ENCODE results near the gene MKKS. TPM values are rescaled to one million over a fixed set of nuclear protein-coding genes. Genes with fewer than 3 reads are reported as not detected.

MKKS gene
- total RNA-seq, 1 experiment from 2014 or later: 20.9 TPM

DNA sequence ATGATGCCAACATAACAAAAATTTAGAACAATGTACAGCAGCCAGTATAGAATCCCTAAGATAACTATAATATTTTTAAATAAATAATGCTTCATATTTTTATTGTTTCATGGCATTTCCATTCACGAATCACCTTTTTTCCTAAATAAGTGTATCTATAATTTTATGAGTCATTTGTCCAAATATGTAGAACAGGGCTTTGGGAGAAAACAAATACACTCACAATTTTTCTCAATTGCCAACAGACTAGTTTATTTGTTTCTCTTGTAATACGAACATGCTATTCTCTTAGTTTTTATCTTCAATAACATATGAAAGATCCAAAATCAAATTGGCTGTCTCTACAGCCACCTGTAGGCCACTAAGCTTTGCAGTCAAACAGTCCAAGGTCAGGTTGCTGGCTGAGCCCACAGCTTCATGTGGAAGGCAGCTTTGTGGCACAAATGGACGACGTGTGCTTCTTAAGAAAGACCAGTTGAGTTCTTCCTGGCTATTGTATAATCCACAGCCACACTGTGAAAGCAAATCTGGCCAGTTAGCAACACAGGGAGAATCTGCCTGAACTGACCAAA is 29.0 kb downstream of the MKKS start (continued):
- TF ChIP-seq, protein P1, sequence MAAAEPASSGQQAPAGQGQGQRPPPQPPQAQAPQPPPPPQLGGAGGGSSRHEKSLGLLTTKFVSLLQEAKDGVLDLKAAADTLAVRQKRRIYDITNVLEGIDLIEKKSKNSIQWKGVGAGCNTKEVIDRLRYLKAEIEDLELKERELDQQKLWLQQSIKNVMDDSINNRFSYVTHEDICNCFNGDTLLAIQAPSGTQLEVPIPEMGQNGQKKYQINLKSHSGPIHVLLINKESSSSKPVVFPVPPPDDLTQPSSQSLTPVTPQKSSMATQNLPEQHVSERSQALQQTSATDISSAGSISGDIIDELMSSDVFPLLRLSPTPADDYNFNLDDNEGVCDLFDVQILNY (CRISPR knock-in tag; IDR thresholded peaks at IDR 0.05): no peak
- TF ChIP-seq SOX15 (CRISPR knock-in tag; IDR thresholded peaks at IDR 0.05): no peak
- TF ChIP-seq, protein P2, sequence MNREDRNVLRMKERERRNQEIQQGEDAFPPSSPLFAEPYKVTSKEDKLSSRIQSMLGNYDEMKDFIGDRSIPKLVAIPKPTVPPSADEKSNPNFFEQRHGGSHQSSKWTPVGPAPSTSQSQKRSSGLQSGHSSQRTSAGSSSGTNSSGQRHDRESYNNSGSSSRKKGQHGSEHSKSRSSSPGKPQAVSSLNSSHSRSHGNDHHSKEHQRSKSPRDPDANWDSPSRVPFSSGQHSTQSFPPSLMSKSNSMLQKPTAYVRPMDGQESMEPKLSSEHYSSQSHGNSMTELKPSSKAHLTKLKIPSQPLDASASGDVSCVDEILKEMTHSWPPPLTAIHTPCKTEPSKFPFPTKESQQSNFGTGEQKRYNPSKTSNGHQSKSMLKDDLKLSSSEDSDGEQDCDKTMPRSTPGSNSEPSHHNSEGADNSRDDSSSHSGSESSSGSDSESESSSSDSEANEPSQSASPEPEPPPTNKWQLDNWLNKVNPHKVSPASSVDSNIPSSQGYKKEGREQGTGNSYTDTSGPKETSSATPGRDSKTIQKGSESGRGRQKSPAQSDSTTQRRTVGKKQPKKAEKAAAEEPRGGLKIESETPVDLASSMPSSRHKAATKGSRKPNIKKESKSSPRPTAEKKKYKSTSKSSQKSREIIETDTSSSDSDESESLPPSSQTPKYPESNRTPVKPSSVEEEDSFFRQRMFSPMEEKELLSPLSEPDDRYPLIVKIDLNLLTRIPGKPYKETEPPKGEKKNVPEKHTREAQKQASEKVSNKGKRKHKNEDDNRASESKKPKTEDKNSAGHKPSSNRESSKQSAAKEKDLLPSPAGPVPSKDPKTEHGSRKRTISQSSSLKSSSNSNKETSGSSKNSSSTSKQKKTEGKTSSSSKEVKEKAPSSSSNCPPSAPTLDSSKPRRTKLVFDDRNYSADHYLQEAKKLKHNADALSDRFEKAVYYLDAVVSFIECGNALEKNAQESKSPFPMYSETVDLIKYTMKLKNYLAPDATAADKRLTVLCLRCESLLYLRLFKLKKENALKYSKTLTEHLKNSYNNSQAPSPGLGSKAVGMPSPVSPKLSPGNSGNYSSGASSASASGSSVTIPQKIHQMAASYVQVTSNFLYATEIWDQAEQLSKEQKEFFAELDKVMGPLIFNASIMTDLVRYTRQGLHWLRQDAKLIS (CRISPR knock-in tag; IDR thresholded peaks at IDR 0.05; ENCODE audit: borderline replicate concordance): no peak

DNA sequence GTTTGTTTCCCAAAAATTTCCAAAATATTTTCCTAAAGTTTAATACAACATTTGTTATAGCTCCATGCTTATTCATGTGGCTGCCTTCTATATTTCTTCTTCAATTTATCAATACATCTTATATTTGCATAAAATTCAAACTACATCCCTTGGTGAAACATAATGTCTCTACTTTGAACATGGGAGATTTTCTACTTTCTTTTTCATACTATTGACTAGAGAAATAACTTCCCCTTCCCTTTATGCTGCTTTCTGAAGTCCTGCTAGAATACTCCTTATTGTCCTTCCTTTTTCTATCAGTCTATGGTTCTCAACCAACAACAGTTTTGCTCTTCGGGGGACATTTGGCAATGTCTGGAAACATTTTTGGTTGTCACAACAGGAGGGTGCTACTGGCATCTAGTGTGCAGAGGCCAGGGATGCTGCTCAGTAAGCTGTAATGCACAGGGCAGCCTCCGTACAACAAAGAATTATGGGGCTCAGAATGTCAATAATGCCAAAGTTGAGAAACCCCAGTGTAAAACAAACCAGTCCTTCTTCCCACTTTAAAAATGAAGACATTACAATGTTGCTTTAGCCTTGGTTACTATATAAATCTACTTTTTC is 29.9 kb downstream of the MKKS start:
- no peaks in the 10 kb centered on the region for H3K9me3 Mint-ChIP-seq
- H3K36me3 Mint-ChIP-seq: peaks cover 4% of the 10 kb centered on the region; the same call in 1 of the 2 replicates
- no peak overlapping the region for H3K4me3 Mint-ChIP-seq
- H3K27ac Mint-ChIP-seq: no peak overlapping the region
- ATAC-seq: no peak
- POLR2A ChIA-PET: no interaction called here
- CTCF ChIA-PET: interaction anchor here (0.6 to 1.3 kb wide), 2 partner anchors 133 to 687 kb away, joined by 3 read pairs; no protein-coding TSS in a partner anchor
- no peak for DNase-seq (ENCODE audit: low spot score)
- TF ChIP-seq, protein P3, sequence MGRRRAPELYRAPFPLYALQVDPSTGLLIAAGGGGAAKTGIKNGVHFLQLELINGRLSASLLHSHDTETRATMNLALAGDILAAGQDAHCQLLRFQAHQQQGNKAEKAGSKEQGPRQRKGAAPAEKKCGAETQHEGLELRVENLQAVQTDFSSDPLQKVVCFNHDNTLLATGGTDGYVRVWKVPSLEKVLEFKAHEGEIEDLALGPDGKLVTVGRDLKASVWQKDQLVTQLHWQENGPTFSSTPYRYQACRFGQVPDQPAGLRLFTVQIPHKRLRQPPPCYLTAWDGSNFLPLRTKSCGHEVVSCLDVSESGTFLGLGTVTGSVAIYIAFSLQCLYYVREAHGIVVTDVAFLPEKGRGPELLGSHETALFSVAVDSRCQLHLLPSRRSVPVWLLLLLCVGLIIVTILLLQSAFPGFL (CRISPR knock-in tag; IDR thresholded peaks at IDR 0.05; ENCODE audit: borderline replicate concordance): no peak
- no peaks in the 10 kb centered on the region for H3K4me1 Mint-ChIP-seq
- no peaks in the 10 kb centered on the region for H3K27me3 Mint-ChIP-seq (ENCODE audit: low read depth)

DNA sequence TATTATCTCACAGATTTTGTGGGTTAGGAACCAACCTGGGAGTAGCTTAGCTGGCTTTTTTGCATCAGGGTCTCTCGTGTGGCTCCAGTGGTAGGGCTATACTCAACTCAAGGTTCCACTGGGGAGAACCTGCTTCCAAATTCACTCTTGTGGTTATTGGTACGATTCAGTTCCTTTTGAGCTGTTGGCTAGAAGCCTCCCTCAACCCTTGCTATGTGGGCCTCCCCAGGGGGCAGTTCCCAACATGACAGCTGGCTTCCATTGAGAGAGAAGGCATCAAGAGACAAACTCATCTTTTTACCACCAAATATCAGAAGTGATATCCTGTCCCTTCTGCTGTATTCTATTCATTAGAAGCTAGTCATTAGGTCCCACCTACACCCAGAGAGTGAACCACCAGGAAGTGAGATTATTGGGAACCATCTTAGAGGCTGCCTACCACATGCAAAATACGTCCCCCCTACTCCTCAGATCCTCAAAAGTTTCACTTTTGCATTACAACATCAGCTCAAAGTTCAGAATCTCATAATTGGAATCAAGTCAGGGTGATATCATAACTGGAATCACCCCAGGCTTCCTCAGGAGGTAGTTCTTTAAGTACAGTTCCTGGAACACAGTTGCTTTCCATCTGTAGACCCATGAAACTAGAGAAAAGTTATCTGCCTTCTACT is 30.9 kb downstream of the MKKS start:
- ATAC-seq: no peak
- POLR2A ChIA-PET: no interaction called here

More for the DNA sequence above, 30.9 kb downstream of the MKKS start:
- H3K4me1 Mint-ChIP-seq: no peaks in the 10 kb centered on the region
- no peaks in the 10 kb centered on the region for H3K9me3 Mint-ChIP-seq
- no peak overlapping the region for H3K27ac Mint-ChIP-seq
- DNase-seq (ENCODE audit: low spot score): no peak
- peaks cover 4% of the 10 kb centered on the region; the same call in 1 of the 2 replicates for H3K36me3 Mint-ChIP-seq
- CTCF ChIA-PET: interaction anchor here (0.6 to 1.7 kb wide), 3 partner anchors 134 to 357 kb away, joined by 3 to 4 read pairs (median 3); no protein-coding TSS in a partner anchor
- H3K27me3 Mint-ChIP-seq (ENCODE audit: low read depth): no peaks in the 10 kb centered on the region
- TF ChIP-seq, protein P4, sequence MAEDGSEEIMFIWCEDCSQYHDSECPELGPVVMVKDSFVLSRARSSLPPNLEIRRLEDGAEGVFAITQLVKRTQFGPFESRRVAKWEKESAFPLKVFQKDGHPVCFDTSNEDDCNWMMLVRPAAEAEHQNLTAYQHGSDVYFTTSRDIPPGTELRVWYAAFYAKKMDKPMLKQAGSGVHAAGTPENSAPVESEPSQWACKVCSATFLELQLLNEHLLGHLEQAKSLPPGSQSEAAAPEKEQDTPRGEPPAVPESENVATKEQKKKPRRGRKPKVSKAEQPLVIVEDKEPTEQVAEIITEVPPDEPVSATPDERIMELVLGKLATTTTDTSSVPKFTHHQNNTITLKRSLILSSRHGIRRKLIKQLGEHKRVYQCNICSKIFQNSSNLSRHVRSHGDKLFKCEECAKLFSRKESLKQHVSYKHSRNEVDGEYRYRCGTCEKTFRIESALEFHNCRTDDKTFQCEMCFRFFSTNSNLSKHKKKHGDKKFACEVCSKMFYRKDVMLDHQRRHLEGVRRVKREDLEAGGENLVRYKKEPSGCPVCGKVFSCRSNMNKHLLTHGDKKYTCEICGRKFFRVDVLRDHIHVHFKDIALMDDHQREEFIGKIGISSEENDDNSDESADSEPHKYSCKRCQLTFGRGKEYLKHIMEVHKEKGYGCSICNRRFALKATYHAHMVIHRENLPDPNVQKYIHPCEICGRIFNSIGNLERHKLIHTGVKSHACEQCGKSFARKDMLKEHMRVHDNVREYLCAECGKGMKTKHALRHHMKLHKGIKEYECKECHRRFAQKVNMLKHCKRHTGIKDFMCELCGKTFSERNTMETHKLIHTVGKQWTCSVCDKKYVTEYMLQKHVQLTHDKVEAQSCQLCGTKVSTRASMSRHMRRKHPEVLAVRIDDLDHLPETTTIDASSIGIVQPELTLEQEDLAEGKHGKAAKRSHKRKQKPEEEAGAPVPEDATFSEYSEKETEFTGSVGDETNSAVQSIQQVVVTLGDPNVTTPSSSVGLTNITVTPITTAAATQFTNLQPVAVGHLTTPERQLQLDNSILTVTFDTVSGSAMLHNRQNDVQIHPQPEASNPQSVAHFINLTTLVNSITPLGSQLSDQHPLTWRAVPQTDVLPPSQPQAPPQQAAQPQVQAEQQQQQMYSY (CRISPR knock-in tag; IDR thresholded peaks at IDR 0.05): no peak
- TF ChIP-seq KAT7 (CRISPR knock-in tag; IDR thresholded peaks at IDR 0.05; ENCODE audit: borderline replicate concordance) (no peak), ELF4 (CRISPR knock-in tag; IDR thresholded peaks at IDR 0.05; ENCODE audit: low read depth) (no peak)
- H3K4me3 Mint-ChIP-seq: no peak overlapping the region

Measured in WTC11 (cell line).